K562 (cell line): ENCODE results near the gene ZNF488.

Source experiments
- KDM5B ChIP-seq: fragments of 200-600 bp; sonication (generic); IDR thresholded peaks from 2 replicates; pipeline ENCODE4 v1.6.1; 2012; ENCODE audit warnings: low read depth, mild to moderate bottlenecking, moderate library complexity, low read length, control low read depth, inconsistent platforms; ENCODE audit not compliant: insufficient replicate concordance
- SMC3 ChIP-seq: conservative IDR thresholded peaks from 2 replicates; pipeline ENCODE4 v1.6.1; 2011; ENCODE audit warnings: low read depth, low read length, improper control_type of control experiment; ENCODE audit not compliant: insufficient read depth
- ZNF253 ChIP-seq: fragments of 250-450 bp; sonication (Bioruptor Pico); conservative IDR thresholded peaks from 2 replicates; pipeline ENCODE4 v1.6.1; 2021; ENCODE audit warnings: mild to moderate bottlenecking
- ZSCAN29 ChIP-seq: fragments of 450-650 bp; IDR thresholded peaks from 2 replicates; pipeline ENCODE4 v1.6.1; 2017
- TF ChIP-seq, protein P1 (sequence below), 3 experiments: IDR thresholded peaks in 2 of 3; conservative IDR thresholded peaks in 1 of 3; 2 replicates each; pipeline ENCODE4 v1.5.1; 2011 to 2012; ENCODE audit warnings: low read length in 3 of 3, mild to moderate bottlenecking in 3 of 3, control low read depth in 2 of 3, improper control_type of control experiment in 1 of 3, inconsistent platforms in 1 of 3, low read depth in 1 of 3, mixed read lengths in 1 of 3, moderate library complexity in 1 of 3; ENCODE audit not compliant: insufficient read depth in 2 of 3
- TF ChIP-seq, protein P2 (sequence below): sonication (generic); formaldehyde crosslinking; IDR thresholded peaks from 2 replicates; pipeline ENCODE4 v1.8.0; 2022; ENCODE audit warnings: missing genetic modification reagents, mild to moderate bottlenecking, moderate library complexity, borderline replicate concordance

DNA sequence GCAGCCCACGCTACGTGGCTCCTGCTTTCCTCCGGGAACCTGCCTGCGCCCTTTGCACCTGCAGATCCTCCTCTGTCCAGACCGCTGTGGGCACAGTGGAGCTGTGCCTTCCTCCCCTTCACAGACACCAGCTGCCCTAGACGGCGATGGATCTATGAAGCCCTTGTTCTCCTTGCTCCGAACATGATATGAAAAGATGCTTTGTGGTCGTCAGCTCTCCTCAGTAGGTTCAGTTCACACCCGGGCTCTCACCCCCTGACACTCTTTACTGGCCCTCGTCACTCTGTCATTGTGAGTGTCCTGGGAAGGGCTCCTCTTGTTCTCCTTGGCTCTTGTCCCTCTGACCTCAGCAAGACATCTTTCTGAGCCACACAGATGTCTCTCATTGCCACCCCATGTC, 4.2 kb downstream of the ZNF488 start:
- TF ChIP-seq SMC3: no peak
- TF ChIP-seq, protein P1, sequence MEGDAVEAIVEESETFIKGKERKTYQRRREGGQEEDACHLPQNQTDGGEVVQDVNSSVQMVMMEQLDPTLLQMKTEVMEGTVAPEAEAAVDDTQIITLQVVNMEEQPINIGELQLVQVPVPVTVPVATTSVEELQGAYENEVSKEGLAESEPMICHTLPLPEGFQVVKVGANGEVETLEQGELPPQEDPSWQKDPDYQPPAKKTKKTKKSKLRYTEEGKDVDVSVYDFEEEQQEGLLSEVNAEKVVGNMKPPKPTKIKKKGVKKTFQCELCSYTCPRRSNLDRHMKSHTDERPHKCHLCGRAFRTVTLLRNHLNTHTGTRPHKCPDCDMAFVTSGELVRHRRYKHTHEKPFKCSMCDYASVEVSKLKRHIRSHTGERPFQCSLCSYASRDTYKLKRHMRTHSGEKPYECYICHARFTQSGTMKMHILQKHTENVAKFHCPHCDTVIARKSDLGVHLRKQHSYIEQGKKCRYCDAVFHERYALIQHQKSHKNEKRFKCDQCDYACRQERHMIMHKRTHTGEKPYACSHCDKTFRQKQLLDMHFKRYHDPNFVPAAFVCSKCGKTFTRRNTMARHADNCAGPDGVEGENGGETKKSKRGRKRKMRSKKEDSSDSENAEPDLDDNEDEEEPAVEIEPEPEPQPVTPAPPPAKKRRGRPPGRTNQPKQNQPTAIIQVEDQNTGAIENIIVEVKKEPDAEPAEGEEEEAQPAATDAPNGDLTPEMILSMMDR (IDR thresholded peaks at IDR 0.05 in 2 of 3, conservative IDR thresholded peaks at IDR 0.05 in 1 of 3; ENCODE audit: insufficient read depth in 2 of 3, low read depth in 1 of 3, low read length in 3 of 3): no peak
- TF ChIP-seq, protein P2, sequence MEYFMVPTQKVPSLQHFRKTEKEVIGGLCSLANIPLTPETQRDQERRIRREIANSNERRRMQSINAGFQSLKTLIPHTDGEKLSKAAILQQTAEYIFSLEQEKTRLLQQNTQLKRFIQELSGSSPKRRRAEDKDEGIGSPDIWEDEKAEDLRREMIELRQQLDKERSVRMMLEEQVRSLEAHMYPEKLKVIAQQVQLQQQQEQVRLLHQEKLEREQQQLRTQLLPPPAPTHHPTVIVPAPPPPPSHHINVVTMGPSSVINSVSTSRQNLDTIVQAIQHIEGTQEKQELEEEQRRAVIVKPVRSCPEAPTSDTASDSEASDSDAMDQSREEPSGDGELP (CRISPR knock-in tag): no peak
- no peak for TF ChIP-seq ZNF253 (CRISPR knock-in tag)
- TF ChIP-seq KDM5B: no peak
- TF ChIP-seq ZSCAN29: no peak
